HG03575 (cell line): ENCODE measurements around the gene GPC6.

Experiments used
- ATAC-seq: cut with Tn5 transposase; IDR thresholded peaks from one replicate; pipeline ENCODE4 v1.9.1; 2021; ENCODE audit not compliant: unreplicated experiment, insufficient number of reproducible peaks, low FRiP score; ENCODE audit errors: extremely low read depth

The GPC6 gene

GRCh38 chr13:93984052-93984451 is 757.4 kb downstream of the GPC6 start:
- no peak for ATAC-seq

DNA sequence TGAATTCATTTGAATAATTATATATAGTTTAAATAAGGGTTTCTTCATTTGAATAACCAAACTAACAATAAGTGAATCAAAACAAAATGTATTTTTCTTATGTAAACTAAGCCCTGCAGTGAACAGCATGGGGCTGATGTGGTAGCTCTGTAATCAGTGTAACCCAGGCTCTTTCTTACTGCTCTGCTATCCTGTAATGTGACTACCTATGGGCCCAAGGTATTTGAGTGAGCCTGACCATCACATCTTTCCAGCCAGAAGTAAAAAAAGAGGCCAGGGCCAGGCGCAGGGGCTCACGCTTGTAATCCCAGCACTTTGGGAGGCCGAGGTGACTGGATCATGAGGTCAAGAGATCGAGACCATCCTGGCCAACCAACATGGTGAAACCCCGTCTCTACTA is 758.3 kb downstream of the GPC6 start:
- ATAC-seq = no peak

GRCh38 chr13:93987458-93987857 is 760.9 kb downstream of the GPC6 start:
- ATAC-seq = no peak

DNA sequence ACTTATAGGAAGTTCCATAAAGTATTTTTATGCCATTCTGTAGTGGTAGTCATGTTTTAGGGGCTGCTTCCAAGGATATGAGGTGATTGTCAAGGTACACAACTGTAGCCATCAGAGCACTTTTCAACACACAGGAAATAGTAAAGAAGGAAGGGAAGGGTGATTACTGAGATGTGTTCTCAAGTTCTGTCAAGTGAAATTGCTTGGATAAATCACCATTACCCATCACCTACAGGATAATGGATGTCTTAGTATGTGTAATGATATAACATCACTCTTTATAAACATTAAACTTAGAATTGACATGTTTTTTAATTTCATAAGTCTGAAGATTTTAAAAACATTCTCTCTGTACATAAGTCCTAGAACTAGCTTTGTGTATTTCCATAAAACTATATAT is 765.0 kb downstream of the GPC6 start:
- ATAC-seq = no peak

DNA sequence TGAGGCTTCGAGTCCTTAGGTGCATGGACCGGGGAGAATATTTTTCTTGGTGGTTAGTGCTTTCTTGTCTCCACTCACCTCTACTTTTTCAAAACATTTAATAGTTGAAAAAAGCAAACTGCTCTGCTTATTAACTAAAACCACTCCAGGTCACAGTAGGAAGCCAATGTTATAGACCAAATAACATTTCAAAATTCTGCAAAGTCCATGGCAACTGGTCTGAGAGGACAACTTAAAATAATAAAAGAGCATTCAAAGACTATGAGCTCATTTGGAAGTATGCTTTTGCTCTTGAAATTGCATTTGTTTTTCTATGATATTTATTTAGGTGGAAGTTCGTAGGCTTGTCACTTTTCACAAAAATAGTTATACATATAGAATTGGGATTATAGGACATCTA is 769.9 kb downstream of the GPC6 start:
- no peak for ATAC-seq

- no peak for ATAC-seq
These were observed 779.7 kb downstream of the GPC6 start for GRCh38 chr13:94006296-94006695.

DNA sequence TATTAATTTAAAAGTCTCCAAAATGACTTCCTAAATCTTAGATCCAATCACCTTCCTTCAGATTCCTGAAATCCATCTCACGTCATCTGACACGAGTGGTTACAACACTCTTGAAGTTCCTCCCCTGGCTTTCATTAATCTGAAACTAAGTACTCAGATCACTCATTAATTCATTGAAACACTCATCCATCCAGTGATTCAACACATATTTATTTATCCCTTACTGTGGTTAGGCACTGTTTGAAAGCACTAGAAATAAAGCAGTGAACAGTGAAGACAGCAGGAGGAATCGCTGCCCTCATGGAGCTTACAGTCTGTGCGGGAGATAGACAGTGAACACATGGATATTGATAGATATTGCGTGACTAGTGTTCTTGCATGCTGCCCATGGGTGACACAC is 780.5 kb downstream of the GPC6 start:
- no peak for ATAC-seq

DNA sequence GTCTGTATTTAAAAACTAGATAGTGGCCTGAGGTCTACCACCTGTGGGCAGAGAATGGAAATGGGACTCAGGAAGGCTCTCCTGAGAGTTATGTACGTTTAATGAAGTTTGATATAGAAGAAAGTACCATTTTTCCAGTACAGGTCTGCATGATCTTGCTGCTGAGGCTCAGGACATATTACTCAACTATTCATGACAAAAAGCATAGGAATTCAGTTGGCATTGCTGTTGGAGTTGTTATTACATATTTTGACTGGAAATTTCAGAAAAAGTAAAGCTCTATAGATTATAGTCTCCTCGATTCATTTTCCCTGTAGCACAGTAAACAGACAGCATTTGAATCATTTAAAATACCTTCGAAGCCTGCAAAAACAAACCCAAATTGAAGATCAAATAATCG is 783.1 kb downstream of the GPC6 start:
- ATAC-seq = no peak

- ATAC-seq = no peak
These were observed 787.9 kb downstream of the GPC6 start for GRCh38 chr13:94014461-94014860.

DNA sequence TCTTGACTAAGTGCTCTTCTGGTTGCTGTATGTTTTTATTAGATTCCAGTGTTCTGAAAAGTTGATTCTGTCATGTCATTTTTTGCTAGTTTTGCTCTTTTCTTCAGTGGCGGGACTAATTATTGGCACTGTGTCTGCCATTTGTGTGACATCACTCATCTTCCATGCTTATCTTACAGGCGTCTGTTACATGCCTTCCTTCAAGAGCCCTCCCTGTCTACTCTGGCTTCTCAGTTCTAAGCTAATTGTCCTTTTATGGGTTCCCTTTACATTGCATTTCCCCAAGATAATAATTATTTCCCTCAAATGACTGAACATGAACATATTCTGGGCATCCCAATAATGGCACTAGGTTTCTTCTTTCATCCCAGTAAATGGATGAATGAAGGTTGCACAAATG is 793.8 kb downstream of the GPC6 start:
- no peak for ATAC-seq

DNA sequence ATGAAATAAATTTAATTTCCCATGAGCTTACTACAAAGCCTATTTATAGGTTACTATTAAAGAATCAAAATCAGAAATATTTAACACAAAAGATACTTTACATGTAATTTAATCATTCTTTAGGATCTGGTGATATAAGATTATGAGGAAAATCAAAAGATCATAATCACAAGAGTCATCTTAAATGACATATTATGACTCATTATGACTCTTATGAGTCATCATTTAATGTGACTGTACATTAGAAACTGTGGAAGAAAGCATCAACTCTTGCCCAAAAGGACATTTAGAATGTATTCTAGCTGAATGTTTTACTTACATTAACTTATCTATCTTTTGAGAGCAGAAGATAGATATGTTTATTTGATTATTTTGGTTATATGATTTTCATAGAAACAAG is 794.2 kb downstream of the GPC6 start:
- no peak for ATAC-seq

DNA sequence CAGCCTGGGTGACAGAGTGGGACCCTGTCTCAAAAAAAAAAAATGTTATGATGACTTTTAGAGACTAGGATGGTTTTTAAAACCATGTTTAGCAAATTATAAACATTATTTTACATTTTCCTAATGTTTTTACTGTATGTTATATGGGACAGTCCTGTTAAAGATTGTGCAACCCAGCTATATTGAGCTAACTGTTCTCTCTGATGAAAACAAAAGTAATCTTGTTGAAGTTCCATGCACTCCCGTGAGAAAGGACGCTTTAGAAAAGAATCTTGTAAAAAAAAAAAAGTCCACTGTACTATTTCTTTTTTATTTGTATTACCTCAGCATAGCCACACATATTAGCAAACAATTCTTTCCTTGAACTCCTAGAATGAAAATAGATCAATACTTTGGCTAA is 801.6 kb downstream of the GPC6 start:
- no peak for ATAC-seq

DNA sequence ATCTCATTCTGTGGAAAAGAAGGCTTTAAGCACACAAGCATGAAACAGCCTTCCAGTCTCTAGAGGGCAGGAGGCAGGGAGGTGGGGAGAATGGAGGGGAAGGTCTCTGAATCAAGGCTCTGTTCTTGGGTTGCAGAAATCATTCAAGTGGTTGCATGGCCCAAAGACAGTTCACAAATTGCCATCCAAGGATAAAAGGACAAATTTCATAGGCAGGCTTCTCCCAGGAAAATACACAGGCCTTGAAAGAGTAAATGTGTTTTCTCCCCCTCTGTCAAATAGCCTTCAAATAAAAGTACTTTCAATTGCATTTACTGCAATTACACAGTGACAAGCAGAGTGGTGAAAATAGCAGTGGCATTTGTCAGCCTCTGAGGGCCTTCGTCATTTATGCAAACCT is 802.0 kb downstream of the GPC6 start:
- ATAC-seq = no peak

DNA sequence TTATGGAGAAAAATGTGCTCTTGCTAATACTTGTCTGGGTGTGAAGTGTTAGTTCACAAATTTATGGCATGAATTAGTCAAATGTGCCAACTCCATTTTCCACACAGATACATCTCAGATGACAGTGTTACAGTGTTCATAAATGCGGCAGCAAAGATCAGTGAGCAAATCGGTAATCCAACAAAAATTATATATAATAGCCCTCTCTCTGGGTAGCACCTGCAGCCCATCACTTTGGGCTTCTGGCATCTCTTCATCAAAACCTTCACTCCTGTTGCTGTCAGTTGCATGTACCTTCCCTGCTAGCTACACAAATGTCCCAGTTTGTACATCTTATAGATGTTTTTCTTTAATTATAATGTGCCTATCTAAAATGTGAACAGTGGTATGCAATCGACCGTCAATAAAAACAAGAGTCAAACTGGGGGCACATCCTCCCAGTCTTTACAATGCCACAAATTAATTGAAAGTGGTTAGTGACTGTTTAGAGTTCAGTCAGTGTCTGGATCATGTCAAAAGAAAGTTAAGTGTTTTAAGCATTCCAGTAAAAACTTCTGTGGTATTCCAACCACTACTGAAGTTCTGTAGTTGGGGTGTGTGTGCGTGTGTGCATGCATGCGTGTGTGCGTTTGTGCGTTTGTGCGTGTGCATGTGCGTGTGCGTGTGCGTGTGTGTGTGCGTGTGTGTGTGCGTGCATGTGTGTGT is 804.0 kb downstream of the GPC6 start:
- no peak for ATAC-seq

- no peak for ATAC-seq
These were observed 805.0 kb downstream of the GPC6 start for GRCh38 chr13:94031609-94032008.

- ATAC-seq = no peak
These were observed 806.5 kb downstream of the GPC6 start for GRCh38 chr13:94033098-94033497.

DNA sequence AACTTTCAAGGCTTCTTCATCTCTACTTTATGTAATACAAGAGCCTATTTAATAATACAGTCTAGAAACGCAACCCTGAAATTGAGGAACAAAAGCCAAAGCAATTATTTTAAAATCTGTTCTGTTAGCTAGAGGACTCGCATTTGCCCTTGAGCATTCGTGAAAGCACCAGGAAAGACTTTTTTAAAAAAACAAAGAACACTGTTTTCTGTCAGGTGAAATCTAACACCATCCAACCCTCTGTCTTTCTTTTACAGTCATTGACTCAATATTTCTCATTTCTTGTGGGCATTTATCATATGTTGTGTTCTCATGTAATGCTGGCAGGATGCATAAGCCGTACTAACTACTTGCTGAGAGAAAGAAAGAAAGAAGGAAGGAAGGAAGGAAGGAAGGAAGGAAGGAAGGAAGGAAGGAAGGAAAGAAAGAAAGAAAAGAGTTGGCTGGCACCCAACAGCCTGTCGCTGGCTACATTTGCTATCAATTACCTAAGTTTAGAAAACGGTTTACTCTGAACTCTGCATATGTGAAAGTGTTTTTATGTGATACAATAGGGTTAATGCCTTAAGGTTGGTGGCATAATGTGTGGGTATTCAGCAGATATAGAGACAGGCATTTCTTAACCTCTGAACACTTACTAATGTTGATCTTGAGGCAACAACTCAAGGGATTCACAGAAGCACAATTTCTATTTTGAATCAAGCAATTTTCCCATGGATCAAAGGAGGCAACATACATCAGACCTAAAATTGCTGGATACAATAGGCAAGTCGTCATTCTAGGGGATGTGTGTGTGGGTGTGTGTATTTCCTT is 807.4 kb downstream of the GPC6 start:
- ATAC-seq = no peak

GRCh38 chr13:94050039-94050438 is 823.4 kb downstream of the GPC6 start:
- ATAC-seq = no peak

DNA sequence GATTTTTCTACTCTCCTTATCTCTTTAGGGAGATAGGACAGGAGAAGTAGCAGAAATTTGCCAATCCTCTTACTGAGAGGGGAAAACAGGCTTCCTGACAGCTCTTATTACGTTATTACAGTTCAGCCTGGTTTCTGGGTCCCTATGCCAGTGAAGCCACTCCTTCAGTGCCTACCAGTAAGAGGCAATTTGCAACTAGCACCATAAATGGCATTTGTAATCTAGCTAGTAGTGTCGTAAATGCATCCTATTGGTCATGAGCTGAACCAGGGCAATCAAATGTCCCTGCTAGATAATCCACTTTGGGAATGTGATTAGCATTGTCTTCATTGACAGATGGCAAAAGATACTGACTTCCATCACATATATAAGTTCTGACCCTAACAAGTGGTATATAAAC is 824.1 kb downstream of the GPC6 start:
- no peak for ATAC-seq

- no peak for ATAC-seq
These were observed 827.5 kb downstream of the GPC6 start for GRCh38 chr13:94053986-94054593.
